ENCODE data around the gene DDX10. TPM values are rescaled to one million over a fixed set of nuclear protein-coding genes. Genes with fewer than 3 reads are reported as not detected.

Gene DDX10
- total RNA-seq, 2 experiments from 2014 or later: 15.0 to 15.4 TPM

DNA sequence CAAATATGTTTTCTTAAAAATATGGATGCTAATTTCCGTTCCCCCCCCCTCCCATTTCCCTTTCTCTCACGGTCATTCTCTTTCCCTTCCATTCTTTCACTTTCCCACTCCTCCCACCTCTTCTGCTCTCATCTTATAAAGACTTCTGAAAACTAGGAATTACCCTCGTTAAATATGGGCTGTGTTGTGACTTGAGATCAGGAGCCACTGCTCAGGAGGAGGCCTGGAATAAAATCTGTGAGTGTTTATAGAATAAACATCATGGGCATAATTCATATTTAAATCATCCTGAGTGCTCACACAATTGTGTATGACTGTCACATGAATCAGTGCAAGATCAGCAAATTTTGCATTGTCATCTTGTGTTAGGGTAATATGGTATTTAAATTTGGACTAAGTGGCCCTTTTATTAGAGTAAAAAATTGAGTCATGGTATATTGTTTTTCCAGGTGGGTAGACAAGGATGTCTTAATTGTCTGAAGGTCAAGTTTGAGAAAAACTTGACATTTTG is 208.0 kb downstream of the DDX10 start:
- H3K36me3 Mint-ChIP-seq (ENCODE audit: low read depth): no peaks in the 10 kb centered on the region
- Histone ChIP-seq H3K4me1 (ENCODE audit: insufficient read depth, low read length) (no peaks in the 10 kb centered on the region), H3K36me3 (ENCODE audit: insufficient read depth, low read length) (no peaks in the 10 kb centered on the region), H3K27me3 (ENCODE audit: control insufficient read depth in 1 of 2, insufficient read depth in 2 of 2, low read length in 2 of 2) (no peaks in the 10 kb centered on the region), H3K9me3 (ENCODE audit: control insufficient read depth in 1 of 2, insufficient read depth in 1 of 2, low read length in 2 of 2) (no peaks in the 10 kb centered on the region), H3K4me3 (ENCODE audit: low read length) (no peak overlapping the region), H3K27ac (ENCODE audit: low read depth in 1 of 2, low read length in 2 of 2) (no peak overlapping the region)
- no peaks in the 10 kb centered on the region for H3K27me3 Mint-ChIP-seq
- intact Hi-C loops (cut with DNase I, micrococcal nuclease): loop anchor here in 1 of 2 experiments (5.0 kb wide), 1 partner anchor 176 kb away; no protein-coding TSS in a partner anchor
- POLR2A ChIA-PET: no interaction called here
- H3K27ac Mint-ChIP-seq: no peak overlapping the region
- no peak overlapping the region for H3K4me3 Mint-ChIP-seq
- CTCF ChIA-PET: no interaction called here
- no peaks in the 10 kb centered on the region for H3K9me3 Mint-ChIP-seq
- ATAC-seq (ENCODE audit: poor library complexity): no peak
- TF ChIP-seq CTCF (IDR thresholded peaks at IDR 0.05): no peak
- no peaks in the 10 kb centered on the region for H3K4me1 Mint-ChIP-seq (ENCODE audit: low read depth)
- no peak for DNase-seq

GRCh38 chr11:108873310-108873709 is 208.4 kb downstream of the DDX10 start:
- no peak for DNase-seq
- Mint-ChIP-seq H3K27ac (no peak overlapping the region), H3K36me3 (ENCODE audit: low read depth) (no peaks in the 10 kb centered on the region), H3K27me3 (no peaks in the 10 kb centered on the region), H3K4me1 (ENCODE audit: low read depth) (no peaks in the 10 kb centered on the region), H3K4me3 (no peak overlapping the region), H3K9me3 (no peaks in the 10 kb centered on the region)
- intact Hi-C loops (cut with DNase I, micrococcal nuclease): loop anchor here in 1 of 2 experiments (5.0 kb wide), 1 partner anchor 176 kb away; no protein-coding TSS in a partner anchor
- Histone ChIP-seq H3K4me1 (ENCODE audit: insufficient read depth, low read length) (no peaks in the 10 kb centered on the region), H3K36me3 (ENCODE audit: insufficient read depth, low read length) (no peaks in the 10 kb centered on the region), H3K27ac (ENCODE audit: low read depth in 1 of 2, low read length in 2 of 2) (no peak overlapping the region), H3K9me3 (ENCODE audit: control insufficient read depth in 1 of 2, insufficient read depth in 1 of 2, low read length in 2 of 2) (no peaks in the 10 kb centered on the region), H3K4me3 (ENCODE audit: low read length) (no peak overlapping the region), H3K27me3 (ENCODE audit: control insufficient read depth in 1 of 2, insufficient read depth in 2 of 2, low read length in 2 of 2) (no peaks in the 10 kb centered on the region)
- no peak for ATAC-seq (ENCODE audit: poor library complexity)
- ChIA-PET CTCF (no interaction called here), POLR2A (no interaction called here)
- no peak for TF ChIP-seq CTCF (IDR thresholded peaks at IDR 0.05)

- no peak for DNase-seq
- Histone ChIP-seq H3K4me3 (ENCODE audit: low read length) (no peak overlapping the region), H3K27me3 (ENCODE audit: control insufficient read depth in 1 of 2, insufficient read depth in 2 of 2, low read length in 2 of 2) (no peaks in the 10 kb centered on the region), H3K4me1 (ENCODE audit: insufficient read depth, low read length) (no peaks in the 10 kb centered on the region), H3K36me3 (ENCODE audit: insufficient read depth, low read length) (no peaks in the 10 kb centered on the region), H3K9me3 (ENCODE audit: control insufficient read depth in 1 of 2, insufficient read depth in 1 of 2, low read length in 2 of 2) (no peaks in the 10 kb centered on the region), H3K27ac (ENCODE audit: low read depth in 1 of 2, low read length in 2 of 2) (no peak overlapping the region)
- no peaks in the 10 kb centered on the region for H3K4me1 Mint-ChIP-seq (ENCODE audit: low read depth)
- H3K36me3 Mint-ChIP-seq (ENCODE audit: low read depth): no peaks in the 10 kb centered on the region
- H3K9me3 Mint-ChIP-seq: no peaks in the 10 kb centered on the region
- intact Hi-C loops (cut with DNase I, micrococcal nuclease): loop anchor here in 1 of 2 experiments (5.0 kb wide), 1 partner anchor 177 kb away; no protein-coding TSS in a partner anchor
- ATAC-seq (ENCODE audit: poor library complexity): no peak
- POLR2A ChIA-PET: interaction anchor here (0.6 to 0.7 kb wide), 2 partner anchors 19 to 865 kb away, joined by 3 to 4 read pairs; no protein-coding TSS in a partner anchor
- no peaks in the 10 kb centered on the region for H3K27me3 Mint-ChIP-seq
- no peak overlapping the region for H3K4me3 Mint-ChIP-seq
- CTCF ChIA-PET: interaction anchor here (1.4 kb wide), 1 partner anchor 26 kb away, joined by 3 read pairs; no protein-coding TSS in a partner anchor
- H3K27ac Mint-ChIP-seq: no peak overlapping the region
- TF ChIP-seq CTCF (IDR thresholded peaks at IDR 0.05): no peak
These were observed 209.1 kb downstream of the DDX10 start for GRCh38 chr11:108873941-108874340.

Data from CD4-positive, alpha-beta T cell (primary cell).